GM12875 (cell line): ENCODE results near the gene LCORL.
"Not testable (repeated sequence)": the region's sequence is repeated elsewhere in the genome, so short reads cannot be mapped to it uniquely, and the experiment has no call there.

ENCODE experiments used
- H3K4me3 ChIP-seq: one replicate; pipeline ENCODE4 v1.5.1; 2011; ENCODE audit warnings: low read depth, low read length, control low read depth
- CTCF ChIP-seq: IDR thresholded peaks from 2 replicates; pipeline ENCODE4 v1.5.1; 2011; ENCODE audit warnings: low read depth, mild to moderate bottlenecking, control low read depth, inconsistent platforms, low read length, moderate library complexity, borderline replicate concordance; ENCODE audit not compliant: insufficient read depth

Gene LCORL

GRCh38 chr4:17869327-17869726, 152.2 kb downstream of the LCORL start:
- TF ChIP-seq CTCF: no peak
- H3K4me3 ChIP-seq: no peak overlapping the region

GRCh38 chr4:17867276-17867675, 154.3 kb downstream of the LCORL start:
- TF ChIP-seq CTCF: no peak
- H3K4me3 ChIP-seq: no peak overlapping the region

DNA sequence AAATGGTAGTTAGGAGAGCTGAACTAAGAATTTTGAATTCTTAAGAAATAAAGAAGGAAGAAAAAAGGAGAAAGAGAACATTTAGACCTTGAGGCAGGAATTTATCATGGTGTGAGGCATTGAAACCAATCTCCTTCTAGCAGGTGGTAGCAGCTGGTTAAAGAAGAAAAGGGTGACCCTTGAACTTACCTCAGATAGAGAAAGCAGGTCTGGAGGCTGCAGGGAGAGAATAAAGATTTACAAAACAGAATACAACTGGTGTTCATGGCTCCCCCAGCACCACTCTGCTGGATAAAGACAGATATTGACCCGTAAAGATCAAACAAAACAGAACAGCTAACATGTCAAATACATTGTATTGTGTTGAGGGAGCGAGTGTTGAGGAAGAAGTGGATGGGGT, 154.7 kb downstream of the LCORL start:
- H3K4me3 ChIP-seq: no peak overlapping the region

GRCh38 chr4:17865866-17866363, 155.6 kb downstream of the LCORL start:
- TF ChIP-seq CTCF: no peak
- H3K4me3 ChIP-seq: no peak overlapping the region

More for the DNA sequence above, 154.7 kb downstream of the LCORL start:
- no peak for TF ChIP-seq CTCF

GRCh38 chr4:17861906-17862305, 159.6 kb downstream of the LCORL start:
- H3K4me3 ChIP-seq: not testable (repeated sequence)

GRCh38 chr4:17859793-17860406, 161.7 kb downstream of the LCORL start:
- H3K4me3 ChIP-seq: no peak overlapping the region
- TF ChIP-seq CTCF: no peak

- no peak overlapping the region for H3K4me3 ChIP-seq
- no peak for TF ChIP-seq CTCF
Measured at GRCh38 chr4:17854036-17854435, 167.5 kb downstream of the LCORL start.
